ENCODE measurements around the gene PLCB2. TPM values are rescaled to one million over a fixed set of nuclear protein-coding genes. Genes with fewer than 3 reads are reported as not detected.

PLCB2 gene
- total RNA-seq, 1 donor from 2014 or later, result 3.7 TPM

- H3K4me1 Mint-ChIP-seq (ENCODE audit: low read depth, unreplicated experiment), result peaks cover 43% of the 10 kb centered on the region
- Histone ChIP-seq H3K79me2 (ENCODE audit: insufficient read depth, low read length) (peaks cover 36% of the 10 kb centered on the region), H3K9ac (ENCODE audit: low read length) (peak overlapping the region; percentile 92), H3K9me3 (ENCODE audit: insufficient read depth, low read depth, low read length) (no peaks in the 10 kb centered on the region), H3K36me3 (ENCODE audit: insufficient read depth, low read length) (peaks cover 3% of the 10 kb centered on the region), H4K20me1 (ENCODE audit: insufficient read depth, low read length) (peaks cover 4% of the 10 kb centered on the region), H3K4me1 (ENCODE audit: insufficient read depth, low read length) (peaks cover 73% of the 10 kb centered on the region), H3K4me2 (ENCODE audit: low read length) (peak overlapping the region; percentile 90), H2AFZ (ENCODE audit: low read depth, low read length) (no peak overlapping the region), H3K27me3 (ENCODE audit: insufficient read depth, low read length) (no peaks in the 10 kb centered on the region), H3K27ac (ENCODE audit: low read depth, low read length) (peak overlapping the region; percentile 99), H3K4me3 (ENCODE audit: insufficient read depth, low read depth, low read length) (peak overlapping the region; percentile 68)
- H3K27me3 Mint-ChIP-seq (ENCODE audit: low read depth, unreplicated experiment), result no peaks in the 10 kb centered on the region
- H3K27ac Mint-ChIP-seq (ENCODE audit: unreplicated experiment), result peak overlapping the region; percentile 98
- peaks cover 1% of the 10 kb centered on the region for H3K36me3 Mint-ChIP-seq (ENCODE audit: low read depth, unreplicated experiment)
- no peaks in the 10 kb centered on the region for H3K9me3 Mint-ChIP-seq (ENCODE audit: unreplicated experiment)
- TF ChIP-seq EZH2 (IDR thresholded peaks at IDR 0.05; ENCODE audit: insufficient read depth, low read length), result no peak
- TF ChIP-seq, protein P1, sequence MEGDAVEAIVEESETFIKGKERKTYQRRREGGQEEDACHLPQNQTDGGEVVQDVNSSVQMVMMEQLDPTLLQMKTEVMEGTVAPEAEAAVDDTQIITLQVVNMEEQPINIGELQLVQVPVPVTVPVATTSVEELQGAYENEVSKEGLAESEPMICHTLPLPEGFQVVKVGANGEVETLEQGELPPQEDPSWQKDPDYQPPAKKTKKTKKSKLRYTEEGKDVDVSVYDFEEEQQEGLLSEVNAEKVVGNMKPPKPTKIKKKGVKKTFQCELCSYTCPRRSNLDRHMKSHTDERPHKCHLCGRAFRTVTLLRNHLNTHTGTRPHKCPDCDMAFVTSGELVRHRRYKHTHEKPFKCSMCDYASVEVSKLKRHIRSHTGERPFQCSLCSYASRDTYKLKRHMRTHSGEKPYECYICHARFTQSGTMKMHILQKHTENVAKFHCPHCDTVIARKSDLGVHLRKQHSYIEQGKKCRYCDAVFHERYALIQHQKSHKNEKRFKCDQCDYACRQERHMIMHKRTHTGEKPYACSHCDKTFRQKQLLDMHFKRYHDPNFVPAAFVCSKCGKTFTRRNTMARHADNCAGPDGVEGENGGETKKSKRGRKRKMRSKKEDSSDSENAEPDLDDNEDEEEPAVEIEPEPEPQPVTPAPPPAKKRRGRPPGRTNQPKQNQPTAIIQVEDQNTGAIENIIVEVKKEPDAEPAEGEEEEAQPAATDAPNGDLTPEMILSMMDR (IDR thresholded peaks at IDR 0.05; ENCODE audit: insufficient read depth, low read depth, low read length), result no peak
- peak; percentile 58 for FAIRE-seq
- peak; percentile 91 for DNase-seq (ENCODE audit: low read depth)
- H3K4me3 Mint-ChIP-seq (ENCODE audit: unreplicated experiment), result peak overlapping the region; percentile 73
Measured at GRCh38 chr15:40338921-40339620, 31.3 kb upstream of the PLCB2 start.

- no peaks in the 10 kb centered on the region for H3K27me3 ChIP-seq (ENCODE audit: insufficient read depth, low read length)
- no peaks in the 10 kb centered on the region for H3K9me3 ChIP-seq (ENCODE audit: insufficient read depth, low read depth, low read length)
- peaks cover 1% of the 10 kb centered on the region for H3K36me3 Mint-ChIP-seq (ENCODE audit: low read depth, unreplicated experiment)
- no peak for TF ChIP-seq EZH2 (IDR thresholded peaks at IDR 0.05; ENCODE audit: insufficient read depth, low read length)
- TF ChIP-seq, protein P1 (IDR thresholded peaks at IDR 0.05; ENCODE audit: insufficient read depth, low read depth, low read length), result peak; percentile 59
- peak overlapping the region; percentile 73 for H3K4me3 Mint-ChIP-seq (ENCODE audit: unreplicated experiment)
- H3K4me1 ChIP-seq (ENCODE audit: insufficient read depth, low read length), result peaks cover 71% of the 10 kb centered on the region
- H3K4me3 ChIP-seq (ENCODE audit: insufficient read depth, low read depth, low read length), result peak overlapping the region; percentile 68
- H3K27ac ChIP-seq (ENCODE audit: low read depth, low read length), result peak overlapping the region; percentile 99
- H3K36me3 ChIP-seq (ENCODE audit: insufficient read depth, low read length), result peaks cover 3% of the 10 kb centered on the region
- peak overlapping the region; percentile 92 for H3K9ac ChIP-seq (ENCODE audit: low read length)
- H3K9me3 Mint-ChIP-seq (ENCODE audit: unreplicated experiment), result no peaks in the 10 kb centered on the region
- H3K27me3 Mint-ChIP-seq (ENCODE audit: low read depth, unreplicated experiment), result no peaks in the 10 kb centered on the region
- DNase-seq (ENCODE audit: low read depth), result no peak
- peak overlapping the region; percentile 90 for H3K4me2 ChIP-seq (ENCODE audit: low read length)
- peaks cover 10% of the 10 kb centered on the region for H4K20me1 ChIP-seq (ENCODE audit: insufficient read depth, low read length)
- H3K27ac Mint-ChIP-seq (ENCODE audit: unreplicated experiment), result peak overlapping the region; percentile 98
- H3K4me1 Mint-ChIP-seq (ENCODE audit: low read depth, unreplicated experiment), result peaks cover 42% of the 10 kb centered on the region
- FAIRE-seq, result peak; percentile 79
- peaks cover 36% of the 10 kb centered on the region for H3K79me2 ChIP-seq (ENCODE audit: insufficient read depth, low read length)
- H2AFZ ChIP-seq (ENCODE audit: low read depth, low read length), result peak overlapping the region; percentile 41
Measured at GRCh38 chr15:40338041-40338657, 30.4 kb upstream of the PLCB2 start.

Measured in astrocyte (in vitro differentiated cells and primary cell).